ENCODE results near the gene SNTA1.

SNTA1 gene

DNA sequence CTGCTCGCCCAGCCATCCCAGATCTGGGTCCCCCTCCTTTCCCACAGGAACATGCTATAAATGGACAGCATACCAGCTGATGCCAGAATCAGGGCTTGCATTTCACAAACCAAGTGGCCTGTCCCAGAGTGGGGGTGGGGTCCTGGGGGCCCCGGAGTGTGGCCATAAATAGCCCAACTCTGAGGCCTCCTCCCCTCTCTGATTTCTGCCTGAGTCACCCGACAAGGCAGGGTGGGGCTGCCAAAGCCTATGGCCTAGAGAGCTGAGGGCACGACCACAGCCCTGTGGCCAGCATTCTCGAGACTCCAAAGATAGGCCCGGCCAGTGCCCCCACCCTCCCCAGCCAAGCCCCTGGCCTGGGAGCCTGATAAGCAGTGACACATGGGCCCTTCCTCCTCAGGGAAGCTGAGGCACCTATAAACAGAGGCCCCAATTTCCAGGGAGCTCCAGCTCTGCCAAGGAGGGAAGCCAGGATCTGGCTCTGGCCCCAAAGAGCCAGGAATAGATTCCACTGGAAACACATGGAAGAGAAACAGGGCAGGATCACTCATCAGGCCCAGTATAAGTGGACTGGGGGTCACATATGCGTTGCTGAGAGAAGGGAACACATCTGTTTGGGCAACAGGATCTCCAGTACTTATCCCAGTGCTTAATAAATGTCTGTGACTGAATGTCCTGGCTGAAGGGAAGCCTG is 20.3 kb downstream of the SNTA1 start:
- Histone ChIP-seq H3K27me3 (replicated peaks; ENCODE audit: control insufficient read depth, insufficient read depth, low read length) (no peaks in the 10 kb centered on the region), H3K4me3 (replicated peaks; ENCODE audit: low read depth, low read length) (no peak overlapping the region), H3K36me3 (ENCODE audit: control insufficient read depth, insufficient read depth, low read length) (no peaks in the 10 kb centered on the region)
- DNase-seq (ENCODE audit: extremely low read depth, insufficient read length), result no peak
- TF ChIP-seq, protein P1, sequence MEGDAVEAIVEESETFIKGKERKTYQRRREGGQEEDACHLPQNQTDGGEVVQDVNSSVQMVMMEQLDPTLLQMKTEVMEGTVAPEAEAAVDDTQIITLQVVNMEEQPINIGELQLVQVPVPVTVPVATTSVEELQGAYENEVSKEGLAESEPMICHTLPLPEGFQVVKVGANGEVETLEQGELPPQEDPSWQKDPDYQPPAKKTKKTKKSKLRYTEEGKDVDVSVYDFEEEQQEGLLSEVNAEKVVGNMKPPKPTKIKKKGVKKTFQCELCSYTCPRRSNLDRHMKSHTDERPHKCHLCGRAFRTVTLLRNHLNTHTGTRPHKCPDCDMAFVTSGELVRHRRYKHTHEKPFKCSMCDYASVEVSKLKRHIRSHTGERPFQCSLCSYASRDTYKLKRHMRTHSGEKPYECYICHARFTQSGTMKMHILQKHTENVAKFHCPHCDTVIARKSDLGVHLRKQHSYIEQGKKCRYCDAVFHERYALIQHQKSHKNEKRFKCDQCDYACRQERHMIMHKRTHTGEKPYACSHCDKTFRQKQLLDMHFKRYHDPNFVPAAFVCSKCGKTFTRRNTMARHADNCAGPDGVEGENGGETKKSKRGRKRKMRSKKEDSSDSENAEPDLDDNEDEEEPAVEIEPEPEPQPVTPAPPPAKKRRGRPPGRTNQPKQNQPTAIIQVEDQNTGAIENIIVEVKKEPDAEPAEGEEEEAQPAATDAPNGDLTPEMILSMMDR (IDR thresholded peaks at IDR 0.05; ENCODE audit: insufficient read depth, low read length, poor library complexity, severe bottlenecking), result no peak

DNA sequence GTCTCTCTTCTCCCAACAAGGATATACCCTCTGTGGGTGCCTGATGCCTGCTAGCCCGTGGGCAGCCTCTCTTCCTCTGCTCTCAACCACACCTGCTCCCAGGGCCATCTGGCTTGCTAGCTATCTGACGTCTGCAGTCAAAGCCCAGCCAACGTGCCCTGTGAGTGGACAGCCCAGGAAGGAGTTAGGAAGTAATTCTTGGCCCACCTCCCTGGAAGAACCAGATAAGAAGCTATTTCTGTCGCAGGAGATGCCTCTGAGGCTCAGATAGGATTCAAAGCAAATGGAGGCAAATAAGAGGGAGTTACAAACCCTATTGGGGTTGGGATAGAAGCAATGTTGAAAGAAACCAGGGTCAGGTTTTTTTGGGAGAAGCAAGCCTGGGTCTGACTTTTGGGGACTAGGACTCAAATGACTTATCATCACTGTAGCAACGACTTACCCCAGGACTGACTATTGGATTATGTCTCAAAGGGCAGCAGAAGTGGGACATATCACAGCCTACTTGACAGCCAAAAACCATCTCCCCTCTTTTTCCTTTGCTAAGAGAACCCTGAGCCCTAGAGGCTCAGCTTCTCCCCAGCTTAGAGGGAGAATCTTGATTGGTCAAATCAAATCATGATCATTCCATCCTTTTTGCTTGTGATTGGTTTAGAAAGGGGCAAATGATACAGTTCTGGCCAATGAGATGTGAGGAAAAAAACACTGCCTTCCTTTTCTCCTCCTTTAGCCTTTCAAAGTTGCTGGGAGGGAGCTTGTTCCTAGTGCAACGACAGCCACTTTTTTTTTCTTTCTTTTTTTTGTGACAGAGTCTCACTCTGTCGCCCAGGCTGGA is 24.2 kb downstream of the SNTA1 start:
- TF ChIP-seq, protein P1 (IDR thresholded peaks at IDR 0.05; ENCODE audit: insufficient read depth, low read length, poor library complexity, severe bottlenecking), result no peak
- Histone ChIP-seq H3K4me3 (replicated peaks; ENCODE audit: low read depth, low read length) (no peak overlapping the region), H3K36me3 (ENCODE audit: control insufficient read depth, insufficient read depth, low read length) (no peaks in the 10 kb centered on the region), H3K27me3 (replicated peaks; ENCODE audit: control insufficient read depth, insufficient read depth, low read length) (no peaks in the 10 kb centered on the region)
- DNase-seq (ENCODE audit: extremely low read depth, insufficient read length), result no peak

DNA sequence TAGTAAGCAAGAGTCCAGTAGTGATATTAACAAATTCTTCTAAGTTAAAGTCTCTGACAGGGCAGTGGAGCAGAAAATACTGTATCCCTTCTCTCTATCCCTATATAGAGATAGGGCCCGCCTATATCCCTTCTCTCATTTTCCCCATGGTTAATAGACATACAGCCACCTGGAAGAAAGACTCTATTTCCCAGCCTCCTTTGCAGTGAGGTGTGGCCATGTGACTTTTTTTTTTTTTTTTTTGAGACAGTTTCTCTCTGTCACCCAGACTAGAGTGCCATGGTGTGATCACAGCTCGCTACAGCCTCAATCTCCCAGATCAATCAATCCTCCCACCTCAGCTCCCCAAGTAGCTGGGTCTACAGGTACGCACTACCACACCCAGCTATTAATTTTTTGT is 25.5 kb downstream of the SNTA1 start:
- TF ChIP-seq, protein P1 (IDR thresholded peaks at IDR 0.05; ENCODE audit: insufficient read depth, low read length, poor library complexity, severe bottlenecking), result no peak
- Histone ChIP-seq H3K27me3 (replicated peaks; ENCODE audit: control insufficient read depth, insufficient read depth, low read length) (no peaks in the 10 kb centered on the region), H3K36me3 (ENCODE audit: control insufficient read depth, insufficient read depth, low read length) (no peaks in the 10 kb centered on the region), H3K4me3 (replicated peaks; ENCODE audit: low read depth, low read length) (no peak overlapping the region)
- DNase-seq (ENCODE audit: extremely low read depth, insufficient read length), result no peak

DNA sequence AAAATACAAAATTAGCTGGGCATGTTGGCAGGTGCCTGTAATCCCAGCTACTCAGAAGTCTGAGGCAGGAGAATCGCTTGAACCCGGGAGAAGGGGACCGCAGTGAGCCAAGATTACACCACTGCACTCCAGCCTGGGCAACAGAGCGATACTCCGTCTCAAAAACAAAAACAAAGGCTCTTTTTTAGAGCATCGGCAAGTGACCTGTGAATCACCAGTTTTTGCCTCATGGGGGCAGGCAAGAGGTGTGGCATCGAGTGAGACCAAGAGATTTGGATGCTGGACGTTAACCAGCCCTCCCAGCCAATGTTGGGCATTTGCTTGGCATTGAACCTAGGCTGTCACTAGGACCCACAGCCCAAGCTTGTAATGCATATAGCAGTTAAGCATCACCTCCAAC is 27.6 kb downstream of the SNTA1 start:
- TF ChIP-seq, protein P1 (IDR thresholded peaks at IDR 0.05; ENCODE audit: insufficient read depth, low read length, poor library complexity, severe bottlenecking), result peak; percentile 40
- no peaks in the 10 kb centered on the region for H3K27me3 ChIP-seq (replicated peaks; ENCODE audit: control insufficient read depth, insufficient read depth, low read length)
- no peak for DNase-seq (ENCODE audit: extremely low read depth, insufficient read length)
- H3K36me3 ChIP-seq (ENCODE audit: control insufficient read depth, insufficient read depth, low read length), result peaks cover 3% of the 10 kb centered on the region
- H3K4me3 ChIP-seq (replicated peaks; ENCODE audit: low read depth, low read length), result no peak overlapping the region

DNA sequence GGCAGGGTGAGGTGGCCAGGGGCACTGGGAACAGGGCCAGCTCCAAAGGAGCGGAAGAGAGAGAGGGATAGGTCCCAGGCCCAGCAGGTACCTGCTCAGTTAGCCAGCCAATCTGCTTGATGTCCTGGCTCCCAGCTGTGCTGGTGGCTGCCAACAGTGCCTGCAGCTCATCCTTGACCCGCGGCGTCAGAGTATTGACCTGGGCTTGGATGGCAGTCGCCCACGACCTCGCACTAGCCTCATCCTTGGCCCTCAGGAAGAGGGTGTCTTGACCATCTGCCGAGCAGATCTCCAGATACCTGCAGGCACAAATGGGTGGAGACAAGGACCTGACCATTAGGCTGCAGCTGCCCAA is 31.1 kb downstream of the SNTA1 start:
- Histone ChIP-seq H3K27me3 (replicated peaks; ENCODE audit: control insufficient read depth, insufficient read depth, low read length) (no peaks in the 10 kb centered on the region), H3K4me3 (replicated peaks; ENCODE audit: low read depth, low read length) (no peak overlapping the region), H3K36me3 (ENCODE audit: control insufficient read depth, insufficient read depth, low read length) (peaks cover 6% of the 10 kb centered on the region)
- no peak for DNase-seq (ENCODE audit: extremely low read depth, insufficient read length)
- TF ChIP-seq, protein P1 (IDR thresholded peaks at IDR 0.05; ENCODE audit: insufficient read depth, low read length, poor library complexity, severe bottlenecking), result no peak

All from GM06990 (cell line).